H1 (cell line): ENCODE data around the gene PHF13. TPM values are rescaled to one million over a fixed set of nuclear protein-coding genes. Genes with fewer than 3 reads are reported as not detected.

Experiments used
- CTCF ChIA-PET: fragments of 300-600 bp; sonication (Branson Sonifier 250); formaldehyde crosslinking; loops from one replicate; lab custom pipeline; 2021; ENCODE audit not compliant: partially characterized antibody; lab: Charles Lee
- POLR2A ChIA-PET: fragments of 300-600 bp; sonication (Branson Sonifier 250); formaldehyde crosslinking; loops from one replicate; lab custom pipeline; 2021; ENCODE audit warnings: inconsistent platforms; ENCODE audit not compliant: partially characterized antibody; lab: Charles Lee
- DNase-seq, 2 experiments: peaks; one replicate each; pipeline versions ENCODE4 v3.0.0 to v3.0.0-alpha.2; 2010 to 2022; ENCODE audit warnings: low spot score in 2 of 2, low read depth in 1 of 2, mixed read lengths in 1 of 2
- FAIRE-seq: peaks from 2 replicates; lab custom pipeline; 2011; peaks lifted over from hg19 to GRCh38; lab: Jason Lieb, UNC
- H2AFZ ChIP-seq: 2 replicates; pipeline ENCODE4 v1.8.1; 2012; ENCODE audit warnings: low read length, inconsistent platforms
- H2AK5ac ChIP-seq: 2 replicates; pipeline ENCODE4 v1.6.1; 2013; ENCODE audit warnings: low read depth, low read length
- H2BK120ac ChIP-seq: replicated peaks from 2 replicates; pipeline ENCODE3; 2013; ENCODE audit warnings: low read depth, low read length, inconsistent platforms
- H2BK12ac ChIP-seq: 2 replicates; pipeline ENCODE4 v1.6.1; 2013; ENCODE audit warnings: low read depth, low read length
- H2BK15ac ChIP-seq: 2 replicates; pipeline ENCODE4 v1.6.1; 2013; ENCODE audit warnings: low read length
- H2BK20ac ChIP-seq: 2 replicates; pipeline ENCODE4 v1.6.1; 2013; ENCODE audit warnings: low read length
- H2BK5ac ChIP-seq: 2 replicates; pipeline ENCODE4 v1.6.1; 2013; ENCODE audit warnings: low read depth, low read length
- H3K14ac ChIP-seq: 2 replicates; pipeline ENCODE4 v1.6.1; 2013; ENCODE audit warnings: inconsistent platforms; ENCODE audit not compliant: insufficient read length
- H3K18ac ChIP-seq: 2 replicates; pipeline ENCODE4 v1.6.1; 2013; ENCODE audit warnings: low read length; ENCODE audit errors: extremely low read depth
- H3K23ac ChIP-seq: 2 replicates; pipeline ENCODE4 v1.6.1; 2013; ENCODE audit warnings: inconsistent platforms; ENCODE audit not compliant: insufficient read length
- H3K23me2 ChIP-seq: 2 replicates; pipeline ENCODE4 v1.6.1; 2013; ENCODE audit warnings: low read depth, low read length
- H3K27ac ChIP-seq: 2 replicates; pipeline ENCODE4 v1.6.1; 2011; ENCODE audit warnings: low read depth, low read length, inconsistent platforms
- H3K27me3 ChIP-seq, 4 experiments: replicated peaks in 1 of 4; 1 replicate in 1 of 4; 2 replicates in 3 of 4; pipeline versions ENCODE4 v1.6.1 to v1.8.1; 2011 to 2013; ENCODE audit warnings: low read length in 3 of 4, mild to moderate bottlenecking in 3 of 4, inconsistent platforms in 2 of 4, mixed read lengths in 2 of 4, moderate library complexity in 1 of 4; ENCODE audit not compliant: control insufficient read depth in 3 of 4, insufficient read depth in 3 of 4; ENCODE audit errors: extremely low read depth in 1 of 4
- H3K36me3 ChIP-seq, 4 experiments: 2 replicates each; pipeline versions ENCODE4 v1.6.1 to v1.8.1; 2011 to 2013; ENCODE audit warnings: mild to moderate bottlenecking in 4 of 4, low read length in 3 of 4, moderate library complexity in 2 of 4, control low read depth in 1 of 4, inconsistent platforms in 1 of 4; ENCODE audit not compliant: insufficient read depth in 4 of 4, control insufficient read depth in 2 of 4
- H3K4ac ChIP-seq: replicated peaks from 2 replicates; pipeline ENCODE3; 2013; ENCODE audit warnings: low read length, low read depth, mixed read lengths, inconsistent platforms; ENCODE audit not compliant: insufficient read length
- H3K4me1 ChIP-seq, 4 experiments: replicated peaks in 1 of 4; 1 replicate in 1 of 4; 2 replicates in 3 of 4; pipeline versions ENCODE4 v1.6.1 to v1.8.1; 2011 to 2013; ENCODE audit warnings: low read length in 3 of 4, inconsistent platforms in 2 of 4, mixed read lengths in 1 of 4; ENCODE audit not compliant: insufficient read depth in 4 of 4, control insufficient read depth in 3 of 4
- H3K4me2 ChIP-seq, 2 experiments: 2 replicates each; pipeline versions ENCODE4 v1.6.1 to v1.8.1; 2011 to 2013; ENCODE audit warnings: low read depth in 2 of 2, low read length in 2 of 2, control low read depth in 1 of 2, inconsistent platforms in 1 of 2, mild to moderate bottlenecking in 1 of 2; ENCODE audit not compliant: insufficient read depth in 1 of 2
- H3K4me3 ChIP-seq, 4 experiments: fragments of 200-600, 300-600 bp in 1 of 4; sonication (generic), shearing (Covaris generic), sonication (Bioruptor Twin) in 1 of 4; 2 replicates each; pipeline versions ENCODE4 v1.5.1 to v1.8.1; 2011 to 2016; ENCODE audit warnings: low read length in 4 of 4, low read depth in 3 of 4, control low read depth in 2 of 4, inconsistent platforms in 2 of 4, mild to moderate bottlenecking in 2 of 4, mixed read lengths in 1 of 4, moderate library complexity in 1 of 4; ENCODE audit not compliant: insufficient read depth in 2 of 4; ENCODE audit errors: extremely low read depth in 1 of 4
- H3K56ac ChIP-seq: replicated peaks from 2 replicates; pipeline ENCODE3; 2013; ENCODE audit warnings: low read depth, mild to moderate bottlenecking, mixed read lengths, low read length, inconsistent platforms; ENCODE audit not compliant: insufficient read length
- H3K79me1 ChIP-seq: 2 replicates; pipeline ENCODE4 v1.6.1; 2013; ENCODE audit warnings: low read depth, low read length, control low read depth
- H3K79me2 ChIP-seq, 2 experiments: 2 replicates each; pipeline versions ENCODE4 v1.6.1 to v1.8.1; 2012 to 2013; ENCODE audit warnings: low read length in 2 of 2, mild to moderate bottlenecking in 2 of 2, inconsistent platforms in 1 of 2; ENCODE audit not compliant: insufficient read depth in 2 of 2, control insufficient read depth in 1 of 2
- H3K9ac ChIP-seq, 4 experiments: replicated peaks in 1 of 4; 1 replicate in 1 of 4; 2 replicates in 3 of 4; pipeline versions ENCODE4 v1.6.1 to v1.8.1; 2011 to 2013; ENCODE audit warnings: low read depth in 3 of 4, low read length in 3 of 4, control low read depth in 2 of 4, mild to moderate bottlenecking in 2 of 4, moderate library complexity in 2 of 4, inconsistent platforms in 1 of 4; ENCODE audit errors: extremely low read depth in 1 of 4
- H3K9me3 ChIP-seq, 2 experiments: 2 replicates each; pipeline versions ENCODE4 v1.6.1 to v1.8.1; 2012 to 2013; ENCODE audit warnings: mild to moderate bottlenecking in 2 of 2, moderate library complexity in 2 of 2, control low read depth in 1 of 2, inconsistent platforms in 1 of 2, low read depth in 1 of 2, low read length in 1 of 2, mixed read lengths in 1 of 2; ENCODE audit not compliant: insufficient read depth in 2 of 2
- H4K20me1 ChIP-seq, 2 experiments: replicated peaks in 1 of 2; 2 replicates each; pipeline versions ENCODE3 to v1.8.1; 2011 to 2013; ENCODE audit warnings: inconsistent platforms in 2 of 2, low read length in 2 of 2, mild to moderate bottlenecking in 1 of 2; ENCODE audit not compliant: insufficient read depth in 2 of 2, control insufficient read depth in 1 of 2
- H4K5ac ChIP-seq: 2 replicates; pipeline ENCODE4 v1.6.1; 2013; ENCODE audit warnings: low read length, low read depth, mixed read lengths, inconsistent platforms; ENCODE audit not compliant: insufficient read length
- H4K8ac ChIP-seq: 2 replicates; pipeline ENCODE4 v1.8.0; 2013; ENCODE audit warnings: mild to moderate bottlenecking, moderate library complexity, low read length, inconsistent platforms; ENCODE audit not compliant: insufficient read depth; ENCODE audit errors: extremely low read depth
- H4K91ac ChIP-seq: replicated peaks from 2 replicates; pipeline ENCODE3; 2013; ENCODE audit warnings: low read length, mixed read lengths, inconsistent platforms; ENCODE audit not compliant: insufficient read length
- BACH1 ChIP-seq: IDR thresholded peaks from 2 replicates; pipeline ENCODE4 v1.6.1; 2012; ENCODE audit warnings: low read length, improper control_type of control experiment
- E2F6 ChIP-seq: IDR thresholded peaks from 2 replicates; pipeline ENCODE4 v1.6.1; 2012; ENCODE audit warnings: inconsistent platforms
- GTF2F1 ChIP-seq: IDR thresholded peaks from 2 replicates; pipeline ENCODE4 v1.6.1; 2012; ENCODE audit warnings: low read depth, low read length, improper control_type of control experiment, borderline replicate concordance
- KDM5A ChIP-seq: fragments of 200-600 bp; IDR thresholded peaks from 2 replicates; pipeline ENCODE4 v1.7.1; 2012; ENCODE audit warnings: mild to moderate bottlenecking, low read length, inconsistent platforms, mixed read lengths
- NRF1 ChIP-seq: IDR thresholded peaks from 2 replicates; pipeline ENCODE4 v1.6.1; 2011; ENCODE audit warnings: mild to moderate bottlenecking, low read depth, low read length, improper control_type of control experiment
- RBBP5 ChIP-seq: IDR thresholded peaks from 2 replicates; pipeline ENCODE4 v1.7.1; 2012; ENCODE audit warnings: low read depth, mild to moderate bottlenecking, inconsistent platforms, low read length, moderate library complexity, borderline replicate concordance
- SRF ChIP-seq: IDR thresholded peaks from 2 replicates; pipeline ENCODE4 v1.6.1; 2011; ENCODE audit warnings: mild to moderate bottlenecking, low read depth, low read length, moderate library complexity
- TAF7 ChIP-seq: optimal IDR thresholded peaks from 2 replicates; pipeline ENCODE3; 2011; ENCODE audit warnings: low read depth, mild to moderate bottlenecking, inconsistent platforms, low read length, moderate library complexity, borderline replicate concordance
- TBP ChIP-seq: IDR thresholded peaks from 2 replicates; pipeline ENCODE4 v1.6.1; 2011; ENCODE audit warnings: low read depth, low read length, improper control_type of control experiment
- ZNF274 ChIP-seq: IDR thresholded peaks from 2 replicates; pipeline ENCODE4 v1.7.0; 2012; ENCODE audit warnings: low read length, borderline replicate concordance; ENCODE audit errors: extremely low read depth
- WGBS, 2 experiments: shearing (Covaris generic) in 1 of 2; methylation state at CpG; one replicate each; pipeline versions ENCODE4 v1.1.6 to v1.1.7; 2013 to 2015; ENCODE audit warnings: low lambda C conversion rate in 2 of 2, mixed read lengths in 2 of 2, inconsistent platforms in 1 of 2, low coverage in 1 of 2, missing lambda C conversion rate in 1 of 2; ENCODE audit not compliant: insufficient replicate concordance in 2 of 2, insufficient coverage in 1 of 2, insufficient read length in 1 of 2; ENCODE audit errors: extremely low coverage in 1 of 2, missing lambda C conversion rate in 1 of 2; 5-methylcytosine and 5-hydroxymethylcytosine counted together
- polyA plus RNA-seq, 7 experiments: library from polyadenylated mRNA; depleted of rRNA in 3 of 7; stranded (reverse) in 5 of 7; unstranded in 2 of 7; fragments of >200 nt in 5 of 7; fragments of 200-250 nt in 2 of 7; gene quantifications; 1 replicate in 5 of 7; 2 replicates in 1 of 7; 4 replicates in 1 of 7; pipeline versions ENCODE4 v1.2.1 to v1.2.3, GENCODE V29; 2011 to 2013; ENCODE audit warnings: missing spikeins in 2 of 7, mixed read lengths in 2 of 7
- total RNA-seq: library from RNA; stranded (reverse); fragmentation: NEBNext Ultra II Directional; extraction: Animal tissue kit (Norgen Biotek cat#: 25700); gene quantifications from 2 replicates; pipeline ENCODE4 v1.2.1, GENCODE V29; 2021

PHF13 gene
- total and polyA plus RNA-seq, 2 of the 8 experiments (the other 6 are each of a cell fraction or from before 2014, with no cell fraction given): 11.7 to 39.6 TPM

- no peak overlapping the region for H3K4me2 ChIP-seq
- no peak overlapping the region for H2BK20ac ChIP-seq
- no peak for FAIRE-seq
- H3K56ac ChIP-seq: no peak overlapping the region
- H3K27me3 ChIP-seq: no peaks in the 10 kb centered on the region
- H3K14ac ChIP-seq: no peak overlapping the region
- WGBS, 2 experiments: 90% methylated on average over 5 of the region's 5 CpGs; no CpG with 5 or more reads in 1 of the 2 experiments
- H3K9ac ChIP-seq: no peak overlapping the region
- H2BK15ac ChIP-seq: no peak overlapping the region
- CTCF ChIA-PET: interaction anchor here (4.2 kb wide), 1 partner anchor 20 kb away, joined by 17 read pairs; no protein-coding TSS in a partner anchor
- H3K4ac ChIP-seq: no peak overlapping the region
- H3K23me2 ChIP-seq: no peaks in the 10 kb centered on the region
- peaks cover 0 to 11% of the 10 kb centered on the region in 2 experiments for H4K20me1 ChIP-seq
- H3K79me1 ChIP-seq: peaks cover 2% of the 10 kb centered on the region; the same call in 1 of the 2 replicates
- H3K18ac ChIP-seq: no peak overlapping the region
- H2BK5ac ChIP-seq: no peak overlapping the region
- H2BK12ac ChIP-seq: no peak overlapping the region
- no peak overlapping the region for H4K91ac ChIP-seq
- H3K23ac ChIP-seq: no peak overlapping the region
- peaks cover 0 to 11% of the 10 kb centered on the region in 2 experiments; a peak in 1 of 4 replicates for H3K79me2 ChIP-seq
- H2AFZ ChIP-seq: no peak overlapping the region
- H3K27ac ChIP-seq: no peak overlapping the region
- no peak overlapping the region for H4K8ac ChIP-seq
- POLR2A ChIA-PET: no interaction called here
- peaks cover 2 to 28% (median 4%) of the 10 kb centered on the region in 4 experiments; a peak in 6 of 8 replicates for H3K36me3 ChIP-seq
- H2BK120ac ChIP-seq: no peak overlapping the region
- H4K5ac ChIP-seq: no peak overlapping the region
- H3K4me3 ChIP-seq: no peak overlapping the region
- no peak for DNase-seq
- TF ChIP-seq ZNF274 (no peak), SRF (no peak), TBP (no peak), NRF1 (no peak), RBBP5 (no peak), BACH1 (no peak), E2F6 (no peak), GTF2F1 (no peak), TAF7 (no peak), KDM5A (no peak)
- peaks cover 0 to 2% of the 10 kb centered on the region in 2 experiments; a peak in 1 of 4 replicates for H3K9me3 ChIP-seq
- H3K4me1 ChIP-seq: no peaks in the 10 kb centered on the region
- no peak overlapping the region for H2AK5ac ChIP-seq
Observed at GRCh38 chr1:6666696-6667095, 53.2 kb downstream of the PHF13 start.
